SK-N-SH (cell line): Measurements from ENCODE around the gene OR6N2. TPM values are rescaled to one million over a fixed set of nuclear protein-coding genes. Genes with fewer than 3 reads are reported as not detected.

Experiments used
- CTCF ChIA-PET: fragments of 300-600, 350-600 bp; formaldehyde crosslinking; extraction: SDS; loops from one replicate; lab custom pipeline; 2021; lab: Yijun Ruan, JAX
- POLR2A ChIA-PET: fragments of 350-600 bp; sonication (Branson Sonifier 250); formaldehyde crosslinking; extraction: SDS; loops from one replicate; lab custom pipeline; 2020; ENCODE audit warnings: antibody characterized with exemption, inconsistent platforms; lab: Yijun Ruan, JAX
- DNase-seq: peaks from one replicate; pipeline ENCODE4 v3.0.0; 2012
- H2AFZ ChIP-seq: fragments of 200-600 bp; sonication (generic); 2 replicates; pipeline ENCODE4 v1.8.1; 2016; ENCODE audit warnings: antibody characterized with exemption, mild to moderate bottlenecking, low read depth
- H3F3A ChIP-seq: fragments of 200-600 bp; sonication (generic); replicated peaks from 2 replicates; pipeline ENCODE3; 2016; ENCODE audit warnings: antibody characterized with exemption, mild to moderate bottlenecking; ENCODE audit not compliant: insufficient read depth
- H3K27ac ChIP-seq, 2 experiments: fragments of 200-500 bp in 1 of 2; fragments of 200-600 bp in 1 of 2; sonication (Bioruptor generic) in 1 of 2; sonication (generic), shearing (Covaris generic) in 1 of 2; 2 replicates each; pipeline versions ENCODE4 v1.5.1 to v1.6.1; 2014 to 2016; ENCODE audit warnings: low read depth in 2 of 2, inconsistent platforms in 1 of 2, low read length in 1 of 2, mild to moderate bottlenecking in 1 of 2, mixed read lengths in 1 of 2
- H3K27me3 ChIP-seq: fragments of 200-600 bp; sonication (generic), shearing (Covaris generic); 2 replicates; pipeline ENCODE4 v1.6.1; 2016; ENCODE audit warnings: mixed run types; ENCODE audit not compliant: insufficient read depth
- H3K36me3 ChIP-seq, 2 experiments: fragments of 200-500 bp in 1 of 2; fragments of 200-600 bp in 1 of 2; sonication (Bioruptor generic) in 1 of 2; sonication (generic) in 1 of 2; replicated peaks in 1 of 2; 2 replicates each; pipeline versions ENCODE3 to v1.5.1; 2014 to 2016; ENCODE audit warnings: low read length in 1 of 2, mild to moderate bottlenecking in 1 of 2; ENCODE audit not compliant: insufficient read depth in 2 of 2, control insufficient read depth in 1 of 2
- H3K4me1 ChIP-seq, 2 experiments: fragments of 200-500 bp in 1 of 2; fragments of 200-600 bp in 1 of 2; sonication (Bioruptor generic) in 1 of 2; sonication (generic), shearing (Covaris generic) in 1 of 2; 2 replicates each; pipeline versions ENCODE4 v1.5.1 to v1.6.1; 2014 to 2016; ENCODE audit warnings: low read depth in 1 of 2, low read length in 1 of 2, mixed run types in 1 of 2; ENCODE audit not compliant: insufficient read depth in 2 of 2, control insufficient read depth in 1 of 2
- H3K4me2 ChIP-seq: fragments of 200-600 bp; sonication (generic), shearing (Covaris generic); 2 replicates; pipeline ENCODE4 v1.6.1; 2017; ENCODE audit warnings: mixed run types
- H3K4me3 ChIP-seq, 2 experiments: fragments of 200-500 bp in 1 of 2; fragments of 200-600 bp in 1 of 2; sonication (Bioruptor generic) in 1 of 2; sonication (generic), shearing (Covaris generic) in 1 of 2; 2 replicates each; pipeline versions ENCODE4 v1.5.1 to v1.8.1; 2014 to 2016; ENCODE audit warnings: low read depth in 2 of 2, inconsistent platforms in 1 of 2, low read length in 1 of 2, mild to moderate bottlenecking in 1 of 2, mixed read lengths in 1 of 2, moderate library complexity in 1 of 2
- H3K79me2 ChIP-seq: fragments of 200-600 bp; sonication (generic); 2 replicates; pipeline ENCODE4 v1.8.1; 2017; ENCODE audit warnings: mild to moderate bottlenecking; ENCODE audit not compliant: insufficient read depth
- H3K9ac ChIP-seq: fragments of 200-600 bp; sonication (generic); 2 replicates; pipeline ENCODE4 v1.6.1; 2017; ENCODE audit warnings: mixed run types
- H3K9me2 ChIP-seq: fragments of 200-600 bp; sonication (generic); 2 replicates; pipeline ENCODE4 v1.6.1; 2017; ENCODE audit warnings: mixed run types
- H3K9me3 ChIP-seq: fragments of 200-600 bp; sonication (generic); 2 replicates; pipeline ENCODE4 v1.6.1; 2017; ENCODE audit warnings: mixed run types, mild to moderate bottlenecking, moderate library complexity
- H4K20me1 ChIP-seq: fragments of 200-600 bp; sonication (generic); 2 replicates; pipeline ENCODE4 v1.6.1; 2017; ENCODE audit warnings: mild to moderate bottlenecking, mixed run types; ENCODE audit not compliant: insufficient read depth
- EP300 ChIP-seq, 2 experiments: IDR thresholded peaks; 2 replicates each; pipeline versions ENCODE4 v1.4.0 to v1.6.1; 2012; ENCODE audit warnings: borderline replicate concordance in 1 of 2, low read depth in 1 of 2, low read length in 1 of 2
- EZH2phosphoT487 ChIP-seq: fragments of 200-600 bp; sonication (generic); IDR thresholded peaks from 2 replicates; pipeline ENCODE4 v1.6.1; 2017; ENCODE audit warnings: low read depth, mixed run types, mild to moderate bottlenecking, antibody characterized with exemption, moderate library complexity, borderline replicate concordance
- FOSL2 ChIP-seq: IDR thresholded peaks from 2 replicates; pipeline ENCODE4 v1.4.0; 2012; ENCODE audit warnings: low read depth, mild to moderate bottlenecking, moderate library complexity, borderline replicate concordance
- GABPA ChIP-seq: IDR thresholded peaks from 2 replicates; pipeline ENCODE4 v1.4.0; 2012; ENCODE audit warnings: low read depth, mild to moderate bottlenecking
- GATA2 ChIP-seq: sonication (generic); formaldehyde crosslinking; IDR thresholded peaks from 2 replicates; pipeline ENCODE4 v1.5.0; 2020; ENCODE audit warnings: mild to moderate bottlenecking, missing genetic modification reagents
- JUND ChIP-seq: IDR thresholded peaks from 2 replicates; pipeline ENCODE4 v1.4.0; 2012
- MEF2A ChIP-seq: IDR thresholded peaks from 2 replicates; pipeline ENCODE4 v1.4.0; 2012; ENCODE audit warnings: low read depth, borderline replicate concordance
- MXI1 ChIP-seq: IDR thresholded peaks from 2 replicates; pipeline ENCODE4 v1.6.1; 2012; ENCODE audit warnings: mild to moderate bottlenecking, low read depth, low read length, improper control_type of control experiment
- RAD21 ChIP-seq: IDR thresholded peaks from 2 replicates; pipeline ENCODE4 v1.6.1; 2012; ENCODE audit warnings: mild to moderate bottlenecking, low read length
- RCOR1 ChIP-seq: fragments of 150-350 bp; IDR thresholded peaks from 2 replicates; pipeline ENCODE4 v1.6.1; 2017; ENCODE audit warnings: antibody characterized with exemption, low read length
- RFX5 ChIP-seq: IDR thresholded peaks from 2 replicates; pipeline ENCODE4 v1.6.1; 2012; ENCODE audit warnings: mild to moderate bottlenecking, improper control_type of control experiment, low read length
- SIN3A ChIP-seq: IDR thresholded peaks from 2 replicates; pipeline ENCODE4 v1.6.1; 2012; ENCODE audit warnings: low read depth, mild to moderate bottlenecking, low read length, moderate library complexity, borderline replicate concordance
- SMC3 ChIP-seq: IDR thresholded peaks from 2 replicates; pipeline ENCODE4 v1.6.1; 2012; ENCODE audit warnings: low read depth, low read length, improper control_type of control experiment
- TAF1 ChIP-seq: IDR thresholded peaks from 2 replicates; pipeline ENCODE4 v1.6.1; 2012; ENCODE audit warnings: low read depth, mild to moderate bottlenecking, low read length, moderate library complexity, borderline replicate concordance
- TCF12 ChIP-seq: IDR thresholded peaks from 2 replicates; pipeline ENCODE4 v1.4.0; 2012
- TEAD4 ChIP-seq: IDR thresholded peaks from 2 replicates; pipeline ENCODE4 v1.4.0; 2012; ENCODE audit warnings: mild to moderate bottlenecking, borderline replicate concordance; ENCODE audit not compliant: insufficient read depth
- YY1 ChIP-seq: IDR thresholded peaks from 2 replicates; pipeline ENCODE4 v1.4.0; 2012; ENCODE audit warnings: low read depth, mild to moderate bottlenecking
- WGBS: methylation state at CpG from one replicate; pipeline ENCODE4 v1.1.6; 2017; ENCODE audit warnings: low lambda C conversion rate; 5-methylcytosine and 5-hydroxymethylcytosine counted together
- polyA plus RNA-seq, 3 experiments: library from polyadenylated mRNA; depleted of rRNA; stranded (reverse); fragments of >200 nt; gene quantifications; 2 replicates each; pipeline ENCODE4 v1.2.3, GENCODE V29; 2012
- TF ChIP-seq, protein P1 (sequence below): IDR thresholded peaks from 2 replicates; pipeline ENCODE4 v1.4.0; 2012; ENCODE audit warnings: low read depth, borderline replicate concordance
- TF ChIP-seq, protein P2 (sequence below): IDR thresholded peaks from 2 replicates; pipeline ENCODE4; 2012
- TF ChIP-seq, protein P3 (sequence below): IDR thresholded peaks from 2 replicates; pipeline ENCODE4 v1.4.0; 2012; ENCODE audit warnings: low read depth
- TF ChIP-seq, protein P4 (sequence below): fragments of 200-600 bp; sonication (generic); IDR thresholded peaks from 2 replicates; pipeline ENCODE4 v1.6.1; 2017; ENCODE audit warnings: antibody characterized with exemption, mild to moderate bottlenecking, moderate library complexity
- TF ChIP-seq, protein P5 (sequence below): fragments of 150-350 bp; IDR thresholded peaks from 2 replicates; pipeline ENCODE4 v1.6.1; 2016; ENCODE audit warnings: mild to moderate bottlenecking, low read depth, low read length

Gene OR6N2
- polyA plus RNA-seq, 1 of the 3 experiments (the other 2 are of a cell fraction), result not detected

DNA sequence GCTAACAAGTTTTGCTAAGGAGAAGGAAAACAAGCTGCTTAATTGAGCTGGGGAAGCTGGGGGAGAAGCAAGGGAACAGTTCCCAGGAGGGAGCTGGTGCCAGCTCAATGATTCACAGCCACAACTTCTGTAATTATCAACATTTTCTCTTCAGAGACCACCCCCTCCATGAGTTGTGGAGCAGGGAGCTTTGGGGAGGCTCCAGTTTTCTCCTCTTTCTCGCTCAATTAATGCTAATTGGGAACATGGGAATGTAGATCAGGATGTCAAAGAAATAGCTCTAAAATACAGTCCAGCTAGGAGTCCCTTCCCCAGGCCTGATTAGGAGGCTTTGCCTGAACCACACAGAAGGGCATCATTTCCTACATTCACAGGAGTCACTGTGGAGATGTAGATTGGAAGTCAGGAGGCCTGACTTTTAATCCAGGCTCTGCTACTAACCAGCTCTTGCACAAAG lies 38.0 kb upstream of the OR6N2 start:
- no peaks in the 10 kb centered on the region for H3K9me3 ChIP-seq
- CTCF ChIA-PET, result interaction anchor here (0.6 kb wide), 1 partner anchor 154 kb away, joined by 3 read pairs; no protein-coding TSS in a partner anchor
- POLR2A ChIA-PET, result no interaction called here

DNA sequence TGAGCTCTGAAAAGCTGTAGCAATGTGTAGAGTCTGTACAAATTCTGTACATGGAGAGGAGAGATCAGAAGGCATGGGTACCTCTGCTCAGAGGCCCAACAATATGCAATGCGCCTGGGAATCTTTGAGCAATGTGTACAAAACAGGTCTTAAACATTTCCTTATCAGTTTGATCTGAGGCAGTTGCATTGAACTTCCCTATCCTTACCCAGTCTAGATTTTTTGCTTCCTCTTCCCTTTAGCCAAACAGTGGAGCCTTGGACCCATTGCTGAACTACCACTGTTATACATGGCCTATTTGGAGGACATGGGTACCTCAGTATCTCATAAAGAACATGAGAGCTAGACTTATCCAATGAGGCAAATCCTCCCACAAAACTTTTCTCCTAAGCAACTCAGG lies 37.6 kb upstream of the OR6N2 start:
- no peaks in the 10 kb centered on the region for H3F3A ChIP-seq
- no peaks in the 10 kb centered on the region for H3K36me3 ChIP-seq
- H3K9ac ChIP-seq, result no peak overlapping the region
- DNase-seq, result no peak
- no peaks in the 10 kb centered on the region for H4K20me1 ChIP-seq
- no peak overlapping the region for H2AFZ ChIP-seq
- no peaks in the 10 kb centered on the region for H3K9me2 ChIP-seq
- no peaks in the 10 kb centered on the region for H3K27me3 ChIP-seq
- H3K79me2 ChIP-seq, result no peaks in the 10 kb centered on the region
- 0% methylated on average over 1 of the region's 1 CpG for WGBS
- POLR2A ChIA-PET, result no interaction called here
- H3K27ac ChIP-seq, result no peak overlapping the region
- H3K4me2 ChIP-seq, result no peak overlapping the region
- CTCF ChIA-PET, result no interaction called here
- H3K9me3 ChIP-seq, result no peaks in the 10 kb centered on the region
- no peaks in the 10 kb centered on the region for H3K4me1 ChIP-seq
- H3K4me3 ChIP-seq, result no peak overlapping the region
- TF ChIP-seq, protein P1, sequence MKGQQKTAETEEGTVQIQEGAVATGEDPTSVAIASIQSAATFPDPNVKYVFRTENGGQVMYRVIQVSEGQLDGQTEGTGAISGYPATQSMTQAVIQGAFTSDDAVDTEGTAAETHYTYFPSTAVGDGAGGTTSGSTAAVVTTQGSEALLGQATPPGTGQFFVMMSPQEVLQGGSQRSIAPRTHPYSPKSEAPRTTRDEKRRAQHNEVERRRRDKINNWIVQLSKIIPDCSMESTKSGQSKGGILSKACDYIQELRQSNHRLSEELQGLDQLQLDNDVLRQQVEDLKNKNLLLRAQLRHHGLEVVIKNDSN, result no peak
- no peak for TF ChIP-seq TEAD4
- TF ChIP-seq RCOR1, result no peak
- no peak for TF ChIP-seq SIN3A
- TF ChIP-seq, protein P2, sequence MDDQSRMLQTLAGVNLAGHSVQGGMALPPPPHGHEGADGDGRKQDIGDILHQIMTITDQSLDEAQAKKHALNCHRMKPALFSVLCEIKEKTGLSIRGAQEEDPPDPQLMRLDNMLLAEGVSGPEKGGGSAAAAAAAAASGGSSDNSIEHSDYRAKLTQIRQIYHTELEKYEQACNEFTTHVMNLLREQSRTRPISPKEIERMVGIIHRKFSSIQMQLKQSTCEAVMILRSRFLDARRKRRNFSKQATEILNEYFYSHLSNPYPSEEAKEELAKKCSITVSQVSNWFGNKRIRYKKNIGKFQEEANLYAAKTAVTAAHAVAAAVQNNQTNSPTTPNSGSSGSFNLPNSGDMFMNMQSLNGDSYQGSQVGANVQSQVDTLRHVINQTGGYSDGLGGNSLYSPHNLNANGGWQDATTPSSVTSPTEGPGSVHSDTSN, result no peak
- TF ChIP-seq TCF12, result no peak
- no peak for TF ChIP-seq EP300 (IDR thresholded peaks at IDR 0.05; ENCODE audit: borderline replicate concordance in 1 of 2, low read depth in 1 of 2, low read length in 1 of 2)

More for the DNA sequence above, 38.0 kb upstream of the OR6N2 start:
- H3K9ac ChIP-seq, result no peak overlapping the region
- H3K27me3 ChIP-seq, result no peaks in the 10 kb centered on the region
- H3K4me2 ChIP-seq, result no peak overlapping the region
- H3K4me1 ChIP-seq, result no peaks in the 10 kb centered on the region
- no peak overlapping the region; the same call in 1 of the 2 replicates for H2AFZ ChIP-seq
- no peak overlapping the region for H3K27ac ChIP-seq
- 0% methylated on average over 1 of the region's 1 CpG for WGBS
- H4K20me1 ChIP-seq, result no peaks in the 10 kb centered on the region
- no peak for DNase-seq
- H3K9me2 ChIP-seq, result no peaks in the 10 kb centered on the region
- TF ChIP-seq RAD21, result no peak
- TF ChIP-seq, protein P1, result no peak
- no peak for TF ChIP-seq TAF1
- TF ChIP-seq, protein P3, sequence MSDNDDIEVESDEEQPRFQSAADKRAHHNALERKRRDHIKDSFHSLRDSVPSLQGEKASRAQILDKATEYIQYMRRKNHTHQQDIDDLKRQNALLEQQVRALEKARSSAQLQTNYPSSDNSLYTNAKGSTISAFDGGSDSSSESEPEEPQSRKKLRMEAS, result no peak
- TF ChIP-seq SMC3, result no peak
- TF ChIP-seq, protein P4, sequence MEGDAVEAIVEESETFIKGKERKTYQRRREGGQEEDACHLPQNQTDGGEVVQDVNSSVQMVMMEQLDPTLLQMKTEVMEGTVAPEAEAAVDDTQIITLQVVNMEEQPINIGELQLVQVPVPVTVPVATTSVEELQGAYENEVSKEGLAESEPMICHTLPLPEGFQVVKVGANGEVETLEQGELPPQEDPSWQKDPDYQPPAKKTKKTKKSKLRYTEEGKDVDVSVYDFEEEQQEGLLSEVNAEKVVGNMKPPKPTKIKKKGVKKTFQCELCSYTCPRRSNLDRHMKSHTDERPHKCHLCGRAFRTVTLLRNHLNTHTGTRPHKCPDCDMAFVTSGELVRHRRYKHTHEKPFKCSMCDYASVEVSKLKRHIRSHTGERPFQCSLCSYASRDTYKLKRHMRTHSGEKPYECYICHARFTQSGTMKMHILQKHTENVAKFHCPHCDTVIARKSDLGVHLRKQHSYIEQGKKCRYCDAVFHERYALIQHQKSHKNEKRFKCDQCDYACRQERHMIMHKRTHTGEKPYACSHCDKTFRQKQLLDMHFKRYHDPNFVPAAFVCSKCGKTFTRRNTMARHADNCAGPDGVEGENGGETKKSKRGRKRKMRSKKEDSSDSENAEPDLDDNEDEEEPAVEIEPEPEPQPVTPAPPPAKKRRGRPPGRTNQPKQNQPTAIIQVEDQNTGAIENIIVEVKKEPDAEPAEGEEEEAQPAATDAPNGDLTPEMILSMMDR, result no peak
- no peak for TF ChIP-seq YY1
- no peak for TF ChIP-seq RFX5
- no peak for TF ChIP-seq SIN3A
- no peak for TF ChIP-seq JUND
- no peak for TF ChIP-seq EZH2phosphoT487
- no peak for TF ChIP-seq GATA2 (CRISPR knock-in tag)
- TF ChIP-seq FOSL2, result no peak
- no peak for TF ChIP-seq TCF12
- TF ChIP-seq MXI1, result no peak
- TF ChIP-seq, protein P5, sequence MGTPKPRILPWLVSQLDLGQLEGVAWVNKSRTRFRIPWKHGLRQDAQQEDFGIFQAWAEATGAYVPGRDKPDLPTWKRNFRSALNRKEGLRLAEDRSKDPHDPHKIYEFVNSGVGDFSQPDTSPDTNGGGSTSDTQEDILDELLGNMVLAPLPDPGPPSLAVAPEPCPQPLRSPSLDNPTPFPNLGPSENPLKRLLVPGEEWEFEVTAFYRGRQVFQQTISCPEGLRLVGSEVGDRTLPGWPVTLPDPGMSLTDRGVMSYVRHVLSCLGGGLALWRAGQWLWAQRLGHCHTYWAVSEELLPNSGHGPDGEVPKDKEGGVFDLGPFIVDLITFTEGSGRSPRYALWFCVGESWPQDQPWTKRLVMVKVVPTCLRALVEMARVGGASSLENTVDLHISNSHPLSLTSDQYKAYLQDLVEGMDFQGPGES, result no peak
- TF ChIP-seq MEF2A, result no peak
- TF ChIP-seq RCOR1, result no peak
- no peak for TF ChIP-seq GABPA
- H3F3A ChIP-seq, result no peaks in the 10 kb centered on the region
- H3K4me3 ChIP-seq, result no peak overlapping the region
- H3K79me2 ChIP-seq, result no peaks in the 10 kb centered on the region
- no peaks in the 10 kb centered on the region for H3K36me3 ChIP-seq
